Activated CD4-positive, alpha-beta T cell treated with anti-CD3 and anti-CD28 coated beads, Interleukin-2, amount 50 U/mL, for 24 hours (primary cell): ENCODE measurements around the gene ACP3.
"Not testable (repeated sequence)": the region's sequence is repeated elsewhere in the genome, so short reads cannot be mapped to it uniquely, and the experiment has no call there.

ENCODE experiments used
- DNase-seq, 2 donors: peaks; one replicate each; pipeline ENCODE4 v3.0.0-alpha.2; 2020; ENCODE audit warnings: low read depth in 1 of 2, low spot score in 1 of 2

ACP3 gene

GRCh38 chr3:132317229-132317948, at the start of gene ACP3:
TSS of gene ACP3 (plus strand) at chr3:132317407. CDS start at chr3:132317457, 50 bp downstream.
- no peak for DNase-seq

DNA sequence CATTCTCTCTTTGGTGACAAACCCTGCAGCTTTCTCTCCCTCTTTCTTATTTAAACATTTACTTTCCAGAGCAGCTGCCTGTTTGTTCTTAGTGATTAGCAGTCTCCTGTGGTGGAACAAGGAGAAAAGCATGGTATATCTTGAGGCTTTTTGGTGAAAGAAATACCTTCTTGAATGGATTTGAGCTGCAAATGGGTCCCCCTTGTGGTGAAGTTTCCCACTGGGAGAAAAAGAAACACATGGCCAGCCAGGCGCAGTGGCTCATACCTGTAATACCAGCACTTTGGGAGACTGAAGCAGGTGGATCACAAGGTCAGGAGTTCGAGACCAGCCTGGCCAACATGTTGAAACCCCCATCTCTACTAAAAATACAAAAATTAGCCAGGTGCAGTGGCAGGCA, 48.3 kb upstream of the ACP3 start:
- no peak for DNase-seq

GRCh38 chr3:132273036-132273435, 44.2 kb upstream of the ACP3 start:
- no peak for DNase-seq

- no peak for DNase-seq
These were observed 40.8 kb upstream of the ACP3 start for GRCh38 chr3:132276228-132276906.

GRCh38 chr3:132279030-132279429, 38.2 kb upstream of the ACP3 start:
- no peak for DNase-seq

- DNase-seq, result no peak
These were observed 33.8 kb upstream of the ACP3 start for GRCh38 chr3:132283440-132283839.

- no peak for DNase-seq
These were observed 33.2 kb upstream of the ACP3 start for GRCh38 chr3:132283916-132284405.

GRCh38 chr3:132284781-132285619, 32.2 kb upstream of the ACP3 start:
- no peak for DNase-seq

GRCh38 chr3:132285620-132285945, 31.6 kb upstream of the ACP3 start:
- DNase-seq, result no peak

GRCh38 chr3:132286035-132286434, 31.2 kb upstream of the ACP3 start:
- no peak for DNase-seq

DNA sequence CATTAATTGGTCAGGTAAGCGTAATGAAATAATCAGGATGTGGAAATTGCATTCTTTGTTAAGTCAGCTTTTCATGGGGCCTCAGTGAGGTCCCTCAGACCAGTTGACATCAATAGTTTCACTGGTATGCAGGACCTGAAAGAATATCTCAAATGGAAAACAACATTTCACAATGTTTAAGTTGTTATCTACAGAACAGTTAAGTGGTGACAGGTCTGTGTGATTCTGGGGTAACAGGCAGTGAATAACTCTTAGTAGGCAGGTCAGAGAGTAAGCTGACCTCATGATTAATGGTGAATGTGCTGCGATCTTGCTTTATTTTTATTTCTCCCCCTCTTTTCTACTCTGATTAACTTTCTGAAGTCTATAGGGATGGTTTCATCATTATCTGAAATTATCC, 28.9 kb upstream of the ACP3 start:
- DNase-seq, result no peak

- no peak for DNase-seq
These were observed 27.9 kb upstream of the ACP3 start for GRCh38 chr3:132289316-132289715.

GRCh38 chr3:132290833-132291232, 26.4 kb upstream of the ACP3 start:
- DNase-seq, result no peak

GRCh38 chr3:132292042-132292441, 25.2 kb upstream of the ACP3 start:
- no peak for DNase-seq

DNA sequence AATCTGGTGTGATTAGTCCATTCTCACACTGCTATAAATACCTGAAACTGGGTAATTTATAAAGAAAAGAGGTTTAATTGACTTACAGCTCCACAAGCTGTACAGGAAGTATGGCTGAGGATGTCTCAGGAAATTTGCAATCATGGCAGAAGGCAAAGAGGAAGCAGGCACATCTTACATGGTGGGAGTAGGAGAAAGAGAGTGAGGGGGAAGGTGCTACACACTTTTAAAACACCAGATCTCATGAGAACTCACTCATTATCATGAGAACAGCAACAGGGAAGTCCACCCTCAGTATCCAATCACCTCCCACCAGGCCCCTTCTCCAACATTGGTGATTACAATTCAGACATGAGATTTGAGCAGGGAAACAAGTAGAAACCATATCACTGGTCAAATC, 24.0 kb upstream of the ACP3 start:
- DNase-seq, result no peak

DNA sequence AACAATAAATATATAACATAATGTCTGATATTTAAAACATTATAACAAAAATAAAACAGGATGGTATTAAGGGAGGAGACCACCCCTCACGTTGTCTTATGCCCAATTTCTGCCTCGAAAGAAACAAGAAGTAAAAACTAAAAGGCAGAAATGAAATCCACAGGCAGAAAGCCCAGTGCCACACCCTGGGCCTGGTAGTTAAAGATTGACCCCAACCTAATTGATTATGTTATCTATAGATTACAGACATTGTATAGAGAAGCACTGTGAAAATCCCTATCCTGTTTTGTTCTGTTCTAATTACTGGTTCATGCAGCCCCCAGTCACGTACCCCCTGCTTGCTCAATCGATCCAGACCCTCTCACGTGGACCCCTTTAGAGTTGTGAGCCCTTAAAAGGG, 22.3 kb upstream of the ACP3 start:
- no peak for DNase-seq

GRCh38 chr3:132303336-132304201, 13.6 kb upstream of the ACP3 start:
- DNase-seq, result not testable (repeated sequence)

GRCh38 chr3:132304351-132304750, 12.9 kb upstream of the ACP3 start:
- not testable (repeated sequence) for DNase-seq

GRCh38 chr3:132310057-132310456, 7.2 kb upstream of the ACP3 start:
- DNase-seq, result not testable (repeated sequence)

DNA sequence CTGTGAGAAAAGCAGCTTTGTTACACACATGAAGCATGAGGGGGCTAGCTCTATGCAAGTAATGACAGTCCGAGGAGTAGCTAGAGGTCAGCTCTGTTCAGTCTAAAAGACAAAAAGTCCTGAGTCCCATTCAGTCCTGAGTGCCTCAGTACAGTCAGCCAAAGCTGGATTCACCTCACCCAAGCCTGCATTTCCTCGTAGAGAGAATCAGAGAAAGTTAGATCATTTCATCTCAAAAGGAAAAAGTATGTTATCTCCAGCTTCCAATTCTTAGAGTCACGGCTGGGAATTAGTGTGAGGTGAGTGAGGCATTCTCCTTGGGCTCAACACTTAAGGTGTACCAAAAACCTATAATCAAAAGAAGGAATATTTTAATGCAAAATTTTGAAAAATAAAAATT, 5.9 kb upstream of the ACP3 start:
- no peak for DNase-seq

GRCh38 chr3:132311841-132312240, 5.4 kb upstream of the ACP3 start:
- no peak for DNase-seq
